ENCODE measurements around the gene CAMKMT.

CAMKMT gene

GRCh38 chr2:44769349-44770011 lies 407.7 kb downstream of the CAMKMT start:
- H3K4me3 ChIP-seq (ENCODE audit: low read depth, low read length): no peak overlapping the region

GRCh38 chr2:44770221-44771195 lies 408.8 kb downstream of the CAMKMT start:
- no peak overlapping the region for H3K4me3 ChIP-seq (ENCODE audit: low read depth, low read length)
- no peak for TF ChIP-seq CTCF (IDR thresholded peaks at IDR 0.05; ENCODE audit: low read depth, low read length)

More at GRCh38 chr2:44769349-44770011, 407.7 kb downstream of the CAMKMT start:
- no peak for TF ChIP-seq CTCF (IDR thresholded peaks at IDR 0.05; ENCODE audit: low read depth, low read length)

GRCh38 chr2:44771522-44771921 lies 409.8 kb downstream of the CAMKMT start:
- no peak overlapping the region for H3K4me3 ChIP-seq (ENCODE audit: low read depth, low read length)
- no peak for TF ChIP-seq CTCF (IDR thresholded peaks at IDR 0.05; ENCODE audit: low read depth, low read length)

DNA sequence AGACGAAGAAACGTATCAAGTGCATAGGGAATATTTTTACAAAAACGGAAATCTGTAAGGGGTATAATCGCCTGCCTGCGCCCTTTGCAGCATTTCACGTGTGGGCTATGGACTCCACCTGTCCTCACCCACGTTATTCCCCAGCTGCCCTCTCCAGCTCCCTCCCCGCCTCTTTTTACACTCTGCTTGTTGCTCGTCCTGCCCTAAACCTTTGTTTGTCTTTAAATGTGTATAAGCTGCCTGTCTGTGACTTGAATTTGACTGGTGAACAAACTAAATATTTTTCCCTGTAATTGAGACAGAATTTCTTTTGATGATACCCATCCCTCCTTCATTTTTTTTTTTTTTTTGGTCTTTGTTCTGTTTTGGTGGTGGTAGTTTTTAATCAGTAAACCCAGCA lies 410.4 kb downstream of the CAMKMT start:
- TF ChIP-seq CTCF (IDR thresholded peaks at IDR 0.05; ENCODE audit: low read depth, low read length): no peak
- H3K4me3 ChIP-seq (ENCODE audit: low read depth, low read length): no peak overlapping the region

GRCh38 chr2:44772669-44773378 lies 411.1 kb downstream of the CAMKMT start:
- no peak for TF ChIP-seq CTCF (IDR thresholded peaks at IDR 0.05; ENCODE audit: low read depth, low read length)
- no peak overlapping the region for H3K4me3 ChIP-seq (ENCODE audit: low read depth, low read length)

DNA sequence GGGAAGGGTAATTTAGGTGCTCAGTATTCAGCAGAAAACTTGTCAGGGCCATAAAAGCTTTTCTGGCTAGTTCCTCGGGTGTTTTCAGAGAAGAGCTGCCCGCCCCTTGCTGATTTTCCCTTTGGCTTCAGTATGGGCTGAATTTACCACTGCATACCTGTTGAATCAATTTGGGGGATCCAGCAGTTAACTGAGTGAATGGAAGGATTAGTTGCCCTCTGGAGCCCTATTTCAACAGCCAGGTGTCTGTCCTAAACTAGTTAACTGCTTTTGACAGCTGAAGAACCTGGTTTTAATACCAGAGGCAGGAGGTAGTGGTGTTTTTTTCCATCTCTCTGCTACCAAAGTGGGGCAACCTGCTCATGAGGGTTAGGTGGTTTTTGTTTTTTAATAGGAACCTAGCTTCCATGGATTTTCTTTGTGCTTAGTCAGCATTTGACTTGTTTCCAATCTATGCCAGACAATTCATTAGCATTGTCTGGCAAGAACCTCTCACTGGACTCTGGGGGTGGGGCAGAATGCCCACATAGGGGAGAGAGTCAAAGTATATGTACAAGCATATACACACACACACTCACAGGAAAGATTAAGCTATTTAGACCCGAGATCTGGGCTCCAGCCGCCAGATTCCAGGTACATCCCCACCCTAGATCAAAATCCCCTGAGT lies 413.2 kb downstream of the CAMKMT start:
- no peak overlapping the region for H3K4me3 ChIP-seq (ENCODE audit: low read depth, low read length)
- no peak for TF ChIP-seq CTCF (IDR thresholded peaks at IDR 0.05; ENCODE audit: low read depth, low read length)
